GM21528 (cell line): ENCODE results near the gene NTM.

Experiments
- ATAC-seq: cut with Tn5 transposase; IDR thresholded peaks from one replicate; pipeline ENCODE4 v1.9.1; 2021; ENCODE audit warnings: mild to moderate bottlenecking, moderate library complexity; ENCODE audit not compliant: unreplicated experiment, low FRiP score

NTM gene

GRCh38 chr11:131538322-131538721, 167.9 kb downstream of the NTM start:
- ATAC-seq = no peak

- ATAC-seq = no peak
These were observed 170.3 kb downstream of the NTM start for GRCh38 chr11:131540676-131541075.

- ATAC-seq = no peak
These were observed 173.1 kb downstream of the NTM start for GRCh38 chr11:131543389-131544025.

- no peak for ATAC-seq
These were observed 174.2 kb downstream of the NTM start for GRCh38 chr11:131544591-131544990.

- ATAC-seq = no peak
These were observed 175.9 kb downstream of the NTM start for GRCh38 chr11:131546218-131546895.

GRCh38 chr11:131549099-131549498, 178.7 kb downstream of the NTM start:
- no peak for ATAC-seq

GRCh38 chr11:131549770-131550169, 179.4 kb downstream of the NTM start:
- no peak for ATAC-seq

- no peak for ATAC-seq
These were observed 189.9 kb downstream of the NTM start for GRCh38 chr11:131560287-131560686.

GRCh38 chr11:131561501-131561900, 191.1 kb downstream of the NTM start:
- ATAC-seq = no peak

- no peak for ATAC-seq
These were observed 191.6 kb downstream of the NTM start for GRCh38 chr11:131561972-131562371.

GRCh38 chr11:131568318-131568717, 197.9 kb downstream of the NTM start:
- no peak for ATAC-seq

- no peak for ATAC-seq
These were observed 201.2 kb downstream of the NTM start for GRCh38 chr11:131571571-131571970.

GRCh38 chr11:131572423-131572822, 202.0 kb downstream of the NTM start:
- ATAC-seq = no peak

- ATAC-seq = no peak
These were observed 209.5 kb downstream of the NTM start for GRCh38 chr11:131579932-131580387.

GRCh38 chr11:131580476-131580875, 210.1 kb downstream of the NTM start:
- ATAC-seq = no peak

GRCh38 chr11:131581046-131581445, 210.6 kb downstream of the NTM start:
- ATAC-seq = no peak

GRCh38 chr11:131582021-131582525, 211.7 kb downstream of the NTM start:
- ATAC-seq = no peak

- ATAC-seq = no peak
These were observed 213.0 kb downstream of the NTM start for GRCh38 chr11:131583421-131583820.

- no peak for ATAC-seq
These were observed 213.5 kb downstream of the NTM start for GRCh38 chr11:131583938-131584337.

GRCh38 chr11:131584785-131585592, 214.6 kb downstream of the NTM start:
- ATAC-seq = no peak

- ATAC-seq = no peak
These were observed 217.6 kb downstream of the NTM start for GRCh38 chr11:131588057-131588456.
